HFFc6 (cell line): ENCODE data around the gene SMG7. TPM values are rescaled to one million over a fixed set of nuclear protein-coding genes. Genes with fewer than 3 reads are reported as not detected.

Experiments
- DNase-seq: peaks from one replicate; pipeline ENCODE4 v3.0.0-alpha.2; 2018
- H3K27ac Mint-ChIP-seq: 2 replicates; pipeline ENCODE4 v1.8.0; 2020; ENCODE audit warnings: mild to moderate bottlenecking, mixed read lengths
- H3K27me3 Mint-ChIP-seq: 2 replicates; pipeline ENCODE4 v1.8.0; 2021; ENCODE audit warnings: mild to moderate bottlenecking, moderate library complexity, mixed read lengths; ENCODE audit not compliant: insufficient read depth
- H3K36me3 Mint-ChIP-seq: 2 replicates; pipeline ENCODE4 v1.8.0; 2021; ENCODE audit warnings: low read depth, mixed read lengths
- H3K4me1 Mint-ChIP-seq: 2 replicates; pipeline ENCODE4 v1.8.0; 2020; ENCODE audit warnings: low read depth, mixed read lengths
- H3K4me3 Mint-ChIP-seq: 2 replicates; pipeline ENCODE4 v1.8.0; 2020; ENCODE audit warnings: mild to moderate bottlenecking, moderate library complexity, mixed read lengths
- H3K9me3 Mint-ChIP-seq: 2 replicates; pipeline ENCODE4 v1.8.0; 2020; ENCODE audit warnings: mild to moderate bottlenecking, mixed read lengths
- total RNA-seq, 6 experiments: library from RNA; stranded (reverse); fragmentation: NEBNext Ultra II Directional; extraction: Animal tissue kit (Norgen Biotek cat#: 25700); gene quantifications; 2 replicates in 1 of 6; 3 replicates in 5 of 6; pipeline ENCODE4 v1.2.3, GENCODE V29; 2021
- TF ChIP-seq, protein P1 (sequence below): fragments of 200-600 bp; sonication (generic); IDR thresholded peaks from 2 replicates; pipeline ENCODE4 v1.5.0; 2021; ENCODE audit warnings: antibody characterized with exemption, mild to moderate bottlenecking

Gene SMG7
- total RNA-seq, 6 experiments from 2014 or later = 49.5 to 63.6 (median 55.5) TPM

DNA sequence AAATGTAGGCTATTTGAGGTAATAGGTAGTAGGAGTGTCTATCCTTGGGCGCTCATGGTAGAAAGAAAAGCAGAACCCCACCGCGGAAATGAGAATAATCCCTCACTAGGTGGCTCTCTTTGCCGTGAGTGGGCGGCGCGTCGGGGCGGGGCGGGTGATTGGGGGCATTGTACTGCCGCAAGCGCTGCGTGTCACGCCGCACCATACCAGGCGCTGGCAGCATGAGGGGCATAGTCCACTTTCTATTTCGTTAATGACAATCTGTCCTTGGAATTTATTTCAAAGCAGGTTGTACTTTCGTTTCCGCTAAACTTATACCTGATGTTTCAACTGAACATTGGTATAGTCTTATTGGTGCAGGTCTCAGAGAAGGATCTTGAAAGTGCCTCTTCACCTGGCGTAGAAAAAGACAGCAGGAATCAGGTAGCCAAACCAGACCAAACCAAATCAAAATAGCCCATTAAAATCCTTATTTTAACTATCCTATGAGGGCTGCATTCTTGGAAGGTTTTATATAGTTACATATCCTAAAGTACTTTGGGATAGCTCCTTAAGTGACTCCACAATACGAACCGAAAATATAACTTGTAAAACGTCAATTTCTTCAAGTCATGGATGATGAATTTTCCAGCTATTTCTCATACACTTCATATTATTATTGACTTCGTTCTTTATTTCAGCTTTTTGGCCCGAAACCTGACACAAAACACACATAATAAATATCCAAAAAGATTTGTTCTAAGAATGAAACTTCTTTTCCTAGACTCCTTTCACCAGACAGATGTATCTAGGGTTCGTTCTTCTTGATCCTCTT is 1.9 kb upstream of the SMG7 start:
- Mint-ChIP-seq H3K36me3 (peaks cover 11% of the 10 kb centered on the region; the same call in 1 of the 2 replicates), H3K4me3 (peak overlapping the region; percentile 91), H3K27me3 (peaks cover 2% of the 10 kb centered on the region; the same call in 1 of the 2 replicates), H3K4me1 (peaks cover 33% of the 10 kb centered on the region), H3K9me3 (no peaks in the 10 kb centered on the region), H3K27ac (peak overlapping the region; percentile 100)
- TF ChIP-seq, protein P1, sequence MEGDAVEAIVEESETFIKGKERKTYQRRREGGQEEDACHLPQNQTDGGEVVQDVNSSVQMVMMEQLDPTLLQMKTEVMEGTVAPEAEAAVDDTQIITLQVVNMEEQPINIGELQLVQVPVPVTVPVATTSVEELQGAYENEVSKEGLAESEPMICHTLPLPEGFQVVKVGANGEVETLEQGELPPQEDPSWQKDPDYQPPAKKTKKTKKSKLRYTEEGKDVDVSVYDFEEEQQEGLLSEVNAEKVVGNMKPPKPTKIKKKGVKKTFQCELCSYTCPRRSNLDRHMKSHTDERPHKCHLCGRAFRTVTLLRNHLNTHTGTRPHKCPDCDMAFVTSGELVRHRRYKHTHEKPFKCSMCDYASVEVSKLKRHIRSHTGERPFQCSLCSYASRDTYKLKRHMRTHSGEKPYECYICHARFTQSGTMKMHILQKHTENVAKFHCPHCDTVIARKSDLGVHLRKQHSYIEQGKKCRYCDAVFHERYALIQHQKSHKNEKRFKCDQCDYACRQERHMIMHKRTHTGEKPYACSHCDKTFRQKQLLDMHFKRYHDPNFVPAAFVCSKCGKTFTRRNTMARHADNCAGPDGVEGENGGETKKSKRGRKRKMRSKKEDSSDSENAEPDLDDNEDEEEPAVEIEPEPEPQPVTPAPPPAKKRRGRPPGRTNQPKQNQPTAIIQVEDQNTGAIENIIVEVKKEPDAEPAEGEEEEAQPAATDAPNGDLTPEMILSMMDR = peak; percentile 76
- DNase-seq = peak; percentile 72

DNA sequence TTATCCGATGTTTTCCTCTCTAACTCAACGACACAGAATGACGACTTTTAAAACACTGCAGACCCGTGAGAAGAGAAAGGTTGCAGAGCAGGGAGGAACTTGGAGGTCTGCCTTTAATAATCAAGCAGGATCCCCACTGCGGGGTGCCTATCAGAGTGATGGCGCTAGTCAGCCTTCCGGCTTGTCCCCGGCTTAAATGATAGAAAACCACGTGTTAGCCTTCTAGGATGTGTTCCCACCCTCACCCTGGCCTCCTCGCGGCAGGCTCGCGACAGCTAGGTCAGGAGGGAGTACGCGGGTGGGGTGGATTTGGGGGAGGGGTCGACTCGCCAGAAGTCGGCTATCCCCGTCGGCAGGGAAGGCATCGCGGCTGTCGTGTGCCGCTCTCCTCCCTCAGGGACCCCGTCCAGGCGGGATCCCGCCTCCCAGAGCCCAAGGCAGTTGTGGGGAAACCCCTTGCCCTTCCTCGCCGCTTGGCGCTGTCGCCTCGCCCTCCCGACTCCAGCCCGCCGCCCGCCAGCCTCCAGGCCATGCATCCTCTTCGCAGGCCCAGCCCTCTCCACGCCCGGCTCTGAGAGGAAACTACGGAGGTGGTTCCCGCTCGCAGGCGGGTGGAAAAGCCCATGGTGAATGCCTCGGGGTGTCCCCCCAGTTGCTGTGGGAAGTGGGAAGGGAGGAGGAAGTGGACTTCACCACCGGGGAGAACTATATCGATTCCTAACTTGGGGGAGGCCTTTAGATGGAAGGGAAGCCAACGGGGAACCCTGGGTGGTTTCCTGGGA is 1.1 kb upstream of the SMG7 start:
- TF ChIP-seq, protein P1 = no peak; the same call in 1 of the 2 replicates
- Mint-ChIP-seq H3K4me3 (peak overlapping the region; percentile 91), H3K9me3 (no peaks in the 10 kb centered on the region), H3K4me1 (peaks cover 33% of the 10 kb centered on the region), H3K27me3 (peaks cover 2% of the 10 kb centered on the region; the same call in 1 of the 2 replicates), H3K36me3 (peaks cover 11% of the 10 kb centered on the region; the same call in 1 of the 2 replicates), H3K27ac (peak overlapping the region; percentile 100)
- DNase-seq = peak; percentile 85

DNA sequence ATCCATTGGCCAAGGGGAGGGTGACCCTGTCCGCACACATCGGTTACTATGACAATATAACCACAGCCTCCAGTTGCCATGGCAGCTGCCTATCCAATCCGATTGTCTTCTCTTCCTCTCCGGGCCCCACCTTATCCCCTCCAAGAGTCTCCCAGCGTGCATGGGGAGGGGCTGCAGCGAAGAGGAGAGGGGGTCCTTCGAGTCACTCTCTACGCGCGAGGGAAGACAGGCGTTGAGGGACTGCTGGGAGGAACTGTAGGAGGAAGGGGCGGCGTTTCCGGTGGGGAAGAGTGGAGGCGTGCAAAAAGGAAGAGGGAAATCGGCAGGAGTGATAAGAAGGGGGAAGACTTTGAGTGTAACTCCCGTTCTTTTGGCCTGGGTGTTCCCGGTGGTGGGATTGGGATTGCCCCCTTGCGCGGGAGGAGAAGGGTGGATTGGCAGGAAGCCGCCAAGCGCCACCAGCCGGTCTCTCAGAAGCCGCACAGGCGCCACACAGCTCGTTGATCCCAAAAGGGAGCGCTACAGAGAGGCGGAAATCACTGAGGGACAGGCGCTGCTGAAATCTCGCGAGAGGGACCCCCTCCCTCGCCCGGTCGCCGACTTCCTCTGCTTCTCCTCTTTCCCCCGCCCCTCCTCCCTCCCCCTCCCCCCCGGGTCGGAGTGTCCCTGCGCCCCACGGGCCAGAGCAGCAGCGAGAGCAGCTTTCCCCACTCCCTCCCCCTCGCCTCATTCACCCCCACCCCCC is 384 bp upstream of the SMG7 start:
- TF ChIP-seq, protein P1 = peak; percentile 39
- H3K4me1 Mint-ChIP-seq = peaks cover 33% of the 10 kb centered on the region
- peak overlapping the region; percentile 100 for H3K27ac Mint-ChIP-seq
- no peaks in the 10 kb centered on the region for H3K9me3 Mint-ChIP-seq
- H3K27me3 Mint-ChIP-seq = peaks cover 2% of the 10 kb centered on the region; the same call in 1 of the 2 replicates
- H3K4me3 Mint-ChIP-seq = peak overlapping the region; percentile 91
- peaks cover 11% of the 10 kb centered on the region; the same call in 1 of the 2 replicates for H3K36me3 Mint-ChIP-seq
- DNase-seq = peak; percentile 96

DNA sequence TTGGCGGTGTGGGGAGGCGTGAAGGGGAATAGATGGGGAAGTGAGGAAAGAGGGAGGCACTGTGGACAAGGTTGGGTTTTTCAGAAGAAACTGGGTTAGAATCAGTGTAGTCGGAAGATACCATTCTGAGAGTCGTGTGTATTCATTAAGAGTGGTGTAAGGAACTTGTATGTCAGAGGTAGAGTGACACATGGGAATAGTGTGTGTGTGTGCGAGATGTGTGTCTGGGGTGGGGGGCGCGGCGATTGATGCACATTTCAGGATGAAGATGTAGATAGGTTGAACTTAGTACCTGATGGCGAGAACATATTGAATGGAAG is 878 bp downstream of the SMG7 start:
- peaks cover 29% of the 10 kb centered on the region for H3K4me1 Mint-ChIP-seq
- no peaks in the 10 kb centered on the region; the same call in 1 of the 2 replicates for H3K27me3 Mint-ChIP-seq
- no peak for DNase-seq
- peak overlapping the region; percentile 100 for H3K27ac Mint-ChIP-seq
- H3K4me3 Mint-ChIP-seq = peak overlapping the region; percentile 91
- TF ChIP-seq, protein P1 = no peak
- H3K9me3 Mint-ChIP-seq = no peaks in the 10 kb centered on the region
- peaks cover 11% of the 10 kb centered on the region; the same call in 1 of the 2 replicates for H3K36me3 Mint-ChIP-seq

DNA sequence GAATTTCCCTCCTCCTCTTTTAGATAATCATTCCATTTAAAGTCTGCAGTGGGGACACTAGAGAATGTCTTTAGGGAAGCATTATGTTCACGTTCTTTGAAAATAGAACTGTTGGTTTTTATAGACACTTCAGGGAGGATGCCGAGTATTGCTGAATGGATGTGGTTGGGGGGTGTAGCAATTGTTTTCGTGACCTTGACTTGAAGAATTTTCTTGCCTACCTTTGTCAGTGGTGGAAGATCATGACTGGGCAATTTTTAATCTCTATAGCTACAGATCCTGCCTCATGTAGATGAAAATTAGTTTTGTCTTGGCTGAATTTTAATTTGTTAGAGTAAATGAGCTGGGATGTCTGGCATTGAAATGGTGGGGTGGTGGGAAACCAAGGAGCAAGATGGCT is 3.8 kb downstream of the SMG7 start:
- H3K36me3 Mint-ChIP-seq = peaks cover 11% of the 10 kb centered on the region; the same call in 1 of the 2 replicates
- DNase-seq = no peak
- TF ChIP-seq, protein P1 = no peak
- H3K4me3 Mint-ChIP-seq = no peak overlapping the region
- no peak overlapping the region for H3K27ac Mint-ChIP-seq
- no peaks in the 10 kb centered on the region; the same call in 1 of the 2 replicates for H3K27me3 Mint-ChIP-seq
- peaks cover 46% of the 10 kb centered on the region for H3K4me1 Mint-ChIP-seq
- no peaks in the 10 kb centered on the region for H3K9me3 Mint-ChIP-seq
